PC-3 (cell line): ENCODE data around the gene C1GALT1C1.

ENCODE experiments used
- CTCF ChIP-seq: fragments of 300-600 bp; sonication (generic); conservative IDR thresholded peaks from 2 replicates; pipeline ENCODE4 v1.5.1; 2017; ENCODE audit warnings: antibody characterized with exemption, low read depth, mild to moderate bottlenecking, low read length
- EZH2 ChIP-seq: fragments of 300-600 bp; sonication (generic); IDR thresholded peaks from one replicate; pipeline ENCODE4 v1.6.1; 2017; ENCODE audit warnings: antibody characterized with exemption, mild to moderate bottlenecking, low read length; ENCODE audit not compliant: unreplicated experiment

GRCh38 chrX:120629667-120630537 is at the start of gene C1GALT1C1:
- TF ChIP-seq CTCF (no peak; the same call in 1 of the 2 replicates), EZH2 (no peak)
